A549 (cell line): ENCODE measurements around the gene ZNF622. TPM values are rescaled to one million over a fixed set of nuclear protein-coding genes. Genes with fewer than 3 reads are reported as not detected.

Source experiments
- ATAC-seq, 2 experiments: fragments of 200-7000 bp in 1 of 2; fragments of >200 bp in 1 of 2; cut with Nextera tagmentation in 1 of 2; cut with Tn5 transposase in 1 of 2; 3 replicates each; pipeline versions ENCODE4 v1.8.0 to v1.9.1; 2018 to 2020; ENCODE audit warnings: mild to moderate bottlenecking in 1 of 2, moderate library complexity in 1 of 2
- CTCF ChIA-PET: fragments of 300-600 bp; sonication (Branson Sonifier 250); formaldehyde crosslinking; extraction: SDS; loops from one replicate; lab custom pipeline; 2021; ENCODE audit warnings: antibody characterized with exemption, inconsistent platforms; lab: Yijun Ruan, JAX
- POLR2A ChIA-PET: fragments of 350-600 bp; formaldehyde crosslinking; extraction: SDS; loops from one replicate; lab custom pipeline; 2021; ENCODE audit warnings: antibody characterized with exemption, inconsistent platforms; lab: Yijun Ruan, JAX
- DNase-seq, 2 experiments: peaks; one replicate each; pipeline versions ENCODE4 v3.0.0 to v3.0.0-alpha.2; 2011 to 2016; ENCODE audit warnings: low read depth in 1 of 2, low spot score in 1 of 2
- FAIRE-seq: peaks from 2 replicates; lab custom pipeline; 2011; peaks lifted over from hg19 to GRCh38; lab: Jason Lieb, UNC
- H3K27ac ChIP-seq, 2 experiments: fragments of >200 bp; sonication (Bioruptor Twin); formaldehyde crosslinking; 3 replicates each; pipeline ENCODE4 v1.5.1; 2016 to 2017
- H3K4me1 ChIP-seq: fragments of >200 bp; sonication (Bioruptor Twin); formaldehyde crosslinking; 3 replicates; pipeline ENCODE4 v1.6.1; 2016
- H3K4me2 ChIP-seq: fragments of >200 bp; sonication (Bioruptor Twin); formaldehyde crosslinking; 3 replicates; pipeline ENCODE4 v1.6.1; 2016
- H3K4me3 ChIP-seq: fragments of >200 bp; sonication (Bioruptor Twin); formaldehyde crosslinking; 3 replicates; pipeline ENCODE4 v1.5.1; 2016
- H3K9me3 ChIP-seq: fragments of >200 bp; sonication (Bioruptor Twin); formaldehyde crosslinking; 3 replicates; pipeline ENCODE4 v1.6.1; 2016
- BHLHE40 ChIP-seq: IDR thresholded peaks from 2 replicates; pipeline ENCODE4 v1.6.1; 2012; ENCODE audit warnings: low read depth, low read length, inconsistent platforms
- CBX2 ChIP-seq: fragments of 200-600 bp; sonication (generic); IDR thresholded peaks from 2 replicates; pipeline ENCODE4 v1.6.1; 2016; ENCODE audit warnings: low read depth, mild to moderate bottlenecking, borderline replicate concordance
- EHMT2 ChIP-seq: fragments of 200-600 bp; sonication (generic); IDR thresholded peaks from 2 replicates; pipeline ENCODE4 v1.6.1; 2016; ENCODE audit warnings: antibody characterized with exemption, low read depth, mild to moderate bottlenecking, moderate library complexity
- FOSB ChIP-seq: fragments of 250-450 bp; sonication (Bioruptor Pico); IDR thresholded peaks from 2 replicates; pipeline ENCODE4 v1.5.0; 2020; ENCODE audit warnings: mild to moderate bottlenecking, moderate library complexity
- FOXS1 ChIP-seq: fragments of 250-450 bp; sonication (Bioruptor Pico); IDR thresholded peaks from 2 replicates; pipeline ENCODE4 v1.5.0; 2020; ENCODE audit warnings: mild to moderate bottlenecking, moderate library complexity
- HDAC2 ChIP-seq: fragments of 200-600 bp; sonication (generic); IDR thresholded peaks from 2 replicates; pipeline ENCODE4 v1.6.1; 2016
- HEYL ChIP-seq: fragments of 250-450 bp; sonication (Bioruptor Pico); IDR thresholded peaks from 2 replicates; pipeline ENCODE4 v1.8.0; 2021; ENCODE audit warnings: mild to moderate bottlenecking, moderate library complexity
- HOXA7 ChIP-seq: fragments of 250-450 bp; sonication (Bioruptor Pico); IDR thresholded peaks from 2 replicates; pipeline ENCODE4 v1.5.0; 2020; ENCODE audit warnings: mild to moderate bottlenecking, moderate library complexity
- HOXB13 ChIP-seq: fragments of 250-450 bp; sonication (Bioruptor Pico); IDR thresholded peaks from 2 replicates; pipeline ENCODE4 v1.5.0; 2020; ENCODE audit warnings: low read depth, mild to moderate bottlenecking, moderate library complexity
- HOXB5 ChIP-seq: fragments of 250-450 bp; sonication (Bioruptor Pico); IDR thresholded peaks from 2 replicates; pipeline ENCODE4 v1.5.0; 2020; ENCODE audit warnings: mild to moderate bottlenecking, moderate library complexity
- JUN ChIP-seq, 2 experiments: fragments of >200 bp; sonication (Bioruptor Twin); formaldehyde crosslinking; IDR thresholded peaks; 2 replicates in 1 of 2; 3 replicates in 1 of 2; pipeline ENCODE4 v1.6.1; 2016 to 2017
- KDM1A ChIP-seq: fragments of 200-600 bp; sonication (generic); IDR thresholded peaks from 2 replicates; pipeline ENCODE4 v1.6.1; 2016; ENCODE audit warnings: low read depth, mild to moderate bottlenecking
- MAZ ChIP-seq: fragments of 150-350 bp; IDR thresholded peaks from 2 replicates; pipeline ENCODE4 v1.6.1; 2014; ENCODE audit warnings: antibody characterized with exemption, low read depth, low read length, borderline replicate concordance
- MYC ChIP-seq: IDR thresholded peaks from 2 replicates; pipeline ENCODE4 v1.6.1; 2012; ENCODE audit warnings: mild to moderate bottlenecking, inconsistent platforms, low read length, improper control_type of control experiment, borderline replicate concordance
- NR3C1 ChIP-seq: fragments of >200 bp; sonication (Bioruptor Twin); formaldehyde crosslinking; IDR thresholded peaks from 3 replicates; pipeline ENCODE4 v1.6.1; 2017
- POLR2A ChIP-seq: IDR thresholded peaks from 2 replicates; pipeline ENCODE4 v1.6.1; 2012; ENCODE audit warnings: mild to moderate bottlenecking, low read length
- RARB ChIP-seq: fragments of 250-450 bp; sonication (Bioruptor Pico); IDR thresholded peaks from 2 replicates; pipeline ENCODE4 v1.8.0; 2021; ENCODE audit warnings: mild to moderate bottlenecking, moderate library complexity
- RNF2 ChIP-seq: fragments of 200-600 bp; sonication (generic); IDR thresholded peaks from 2 replicates; pipeline ENCODE4 v1.6.1; 2016; ENCODE audit warnings: low read depth, mild to moderate bottlenecking, antibody characterized with exemption, moderate library complexity, borderline replicate concordance
- SMC3 ChIP-seq: fragments of >200 bp; sonication (Bioruptor Twin); formaldehyde crosslinking; IDR thresholded peaks from 3 replicates; pipeline ENCODE4 v1.6.1; 2018; ENCODE audit warnings: inconsistent platforms
- SREBF2 ChIP-seq: fragments of 450-650 bp; IDR thresholded peaks from 2 replicates; pipeline ENCODE4 v1.6.1; 2014; ENCODE audit warnings: mild to moderate bottlenecking, moderate library complexity
- TFCP2L1 ChIP-seq: fragments of 250-450 bp; sonication (Bioruptor Pico); IDR thresholded peaks from 2 replicates; pipeline ENCODE4 v1.5.0; 2021; ENCODE audit warnings: mild to moderate bottlenecking
- TP53 ChIP-seq: fragments of 250-450 bp; sonication (Bioruptor Pico); IDR thresholded peaks from 2 replicates; pipeline ENCODE4 v1.5.0; 2021; ENCODE audit warnings: mild to moderate bottlenecking, moderate library complexity
- ZFP36 ChIP-seq: fragments of 450-650 bp; IDR thresholded peaks from 2 replicates; pipeline ENCODE4 v1.6.1; 2014; ENCODE audit warnings: borderline replicate concordance; ENCODE audit not compliant: partially characterized antibody
- WGBS: methylation state at CpG from one replicate; pipeline ENCODE4 v1.1.6; 2017; ENCODE audit errors: missing lambda C conversion rate; 5-methylcytosine and 5-hydroxymethylcytosine counted together
- polyA plus RNA-seq, 4 experiments: library from polyadenylated mRNA; depleted of rRNA in 3 of 4; stranded (reverse); fragments of >200 nt; fragmentation: RNase III in 1 of 4; extraction: RNeasy Plus Mini Kit Qiagen cat#74134 plus additional on column Dnase treatment in 1 of 4; gene quantifications; 2 replicates in 3 of 4; 3 replicates in 1 of 4; pipeline ENCODE4 v1.2.3, GENCODE V29; 2011 to 2017
- TF ChIP-seq, protein P1 (sequence below): fragments of >200 bp; sonication (Bioruptor Twin); formaldehyde crosslinking; IDR thresholded peaks from 3 replicates; pipeline ENCODE4 v1.5.1; 2016
- TF ChIP-seq, protein P2 (sequence below): fragments of >200 bp; sonication (Bioruptor Twin); formaldehyde crosslinking; IDR thresholded peaks from 3 replicates; pipeline ENCODE4 v1.6.1; 2016
- TF ChIP-seq, protein P3 (sequence below): fragments of 250-450 bp; sonication (Bioruptor Pico); IDR thresholded peaks from 2 replicates; pipeline ENCODE4 v1.5.0; 2021; ENCODE audit warnings: mild to moderate bottlenecking, moderate library complexity, borderline replicate concordance

ZNF622 gene
- polyA plus RNA-seq, 2 of the 4 experiments (the other 2 are of a cell fraction), result 23.2 to 38.0 TPM

DNA sequence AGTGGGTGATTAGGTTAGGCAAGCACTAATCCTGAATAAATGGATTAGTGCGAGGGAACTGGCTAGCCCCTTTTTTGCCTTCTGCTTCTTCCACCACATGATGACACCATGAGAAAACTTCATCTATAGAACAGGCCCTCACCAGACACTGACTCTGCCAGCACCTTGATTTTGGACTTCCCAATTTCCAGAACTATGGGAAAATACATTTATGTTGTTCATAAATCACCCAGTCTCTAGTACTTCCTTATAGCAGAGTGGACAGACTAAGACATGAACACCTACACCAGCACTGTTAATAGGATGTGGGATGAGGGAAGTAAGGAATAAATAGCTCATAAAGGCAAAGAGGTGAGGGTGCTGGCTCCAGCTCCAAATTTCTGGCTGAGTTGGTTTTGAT, 1.4 kb downstream of the ZNF622 start:
- ATAC-seq, result no peak
- 71% methylated on average over 1 of the region's 1 CpG for WGBS
- H3K27ac ChIP-seq, result no peak overlapping the region; a peak in 1 of 6 replicates
- TF ChIP-seq NR3C1 (no peak), FOSB (CRISPR knock-in tag) (no peak)
- TF ChIP-seq, protein P1, sequence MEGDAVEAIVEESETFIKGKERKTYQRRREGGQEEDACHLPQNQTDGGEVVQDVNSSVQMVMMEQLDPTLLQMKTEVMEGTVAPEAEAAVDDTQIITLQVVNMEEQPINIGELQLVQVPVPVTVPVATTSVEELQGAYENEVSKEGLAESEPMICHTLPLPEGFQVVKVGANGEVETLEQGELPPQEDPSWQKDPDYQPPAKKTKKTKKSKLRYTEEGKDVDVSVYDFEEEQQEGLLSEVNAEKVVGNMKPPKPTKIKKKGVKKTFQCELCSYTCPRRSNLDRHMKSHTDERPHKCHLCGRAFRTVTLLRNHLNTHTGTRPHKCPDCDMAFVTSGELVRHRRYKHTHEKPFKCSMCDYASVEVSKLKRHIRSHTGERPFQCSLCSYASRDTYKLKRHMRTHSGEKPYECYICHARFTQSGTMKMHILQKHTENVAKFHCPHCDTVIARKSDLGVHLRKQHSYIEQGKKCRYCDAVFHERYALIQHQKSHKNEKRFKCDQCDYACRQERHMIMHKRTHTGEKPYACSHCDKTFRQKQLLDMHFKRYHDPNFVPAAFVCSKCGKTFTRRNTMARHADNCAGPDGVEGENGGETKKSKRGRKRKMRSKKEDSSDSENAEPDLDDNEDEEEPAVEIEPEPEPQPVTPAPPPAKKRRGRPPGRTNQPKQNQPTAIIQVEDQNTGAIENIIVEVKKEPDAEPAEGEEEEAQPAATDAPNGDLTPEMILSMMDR, result no peak
- H3K4me3 ChIP-seq, result peak overlapping the region; percentile 80
- H3K9me3 ChIP-seq, result no peaks in the 10 kb centered on the region
- DNase-seq, result no peak
- H3K4me1 ChIP-seq, result peaks cover 44% of the 10 kb centered on the region
- no peak for FAIRE-seq
- POLR2A ChIA-PET, result no interaction called here
- CTCF ChIA-PET, result interaction anchor here (1.3 kb wide), 1 partner anchor 13 kb away, joined by 4 read pairs; no protein-coding TSS in a partner anchor
- H3K4me2 ChIP-seq, result peak overlapping the region; percentile 70

DNA sequence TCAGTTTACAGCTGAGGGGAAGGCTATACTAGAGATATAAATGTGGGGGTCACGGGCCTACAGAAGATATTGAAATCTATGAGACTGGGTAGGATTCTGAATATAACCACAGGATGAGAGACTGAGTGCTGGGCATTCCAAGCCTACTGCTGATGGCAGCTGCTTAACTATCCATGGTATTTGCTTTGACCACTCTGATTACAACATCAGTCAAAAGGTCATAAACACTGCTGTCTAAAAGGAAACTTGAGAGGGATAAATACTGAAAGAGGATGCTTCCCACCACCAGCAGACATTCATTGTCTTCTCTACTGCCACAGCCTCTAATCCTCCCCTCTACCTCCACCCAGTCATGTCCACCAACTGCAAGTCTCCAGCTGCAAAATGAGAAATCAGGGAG, 3.8 kb downstream of the ZNF622 start:
- CTCF ChIA-PET, result interaction anchor here (1.2 kb wide), 1 partner anchor 90 kb away, joined by 3 read pairs; no protein-coding TSS in a partner anchor
- no peak for TF ChIP-seq EHMT2
- no peak for TF ChIP-seq CBX2
- TF ChIP-seq HOXB13 (CRISPR knock-in tag), result no peak
- no peak for TF ChIP-seq MAZ
- no peak for TF ChIP-seq FOSB (CRISPR knock-in tag)
- TF ChIP-seq HOXB5 (CRISPR knock-in tag), result no peak
- TF ChIP-seq TP53 (CRISPR knock-in tag), result no peak
- TF ChIP-seq RNF2, result no peak
- TF ChIP-seq TFCP2L1, result no peak
- TF ChIP-seq SREBF2, result no peak
- TF ChIP-seq SMC3, result no peak
- TF ChIP-seq ZFP36, result no peak
- TF ChIP-seq RARB, result no peak
- TF ChIP-seq NR3C1, result no peak
- no peak for TF ChIP-seq HEYL
- no peak for TF ChIP-seq POLR2A
- TF ChIP-seq, protein P1, result no peak
- no peak for TF ChIP-seq HDAC2
- TF ChIP-seq MYC, result no peak
- ATAC-seq, result no peak
- Histone ChIP-seq H3K4me2 (no peak overlapping the region; the same call in 2 of the 3 replicates), H3K9me3 (no peaks in the 10 kb centered on the region), H3K4me1 (peaks cover 29% of the 10 kb centered on the region), H3K4me3 (no peak overlapping the region), H3K27ac (no peak overlapping the region)
- no peak for DNase-seq
- POLR2A ChIA-PET, result no interaction called here
- 94% methylated on average over 1 of the region's 1 CpG for WGBS
- no peak for FAIRE-seq

DNA sequence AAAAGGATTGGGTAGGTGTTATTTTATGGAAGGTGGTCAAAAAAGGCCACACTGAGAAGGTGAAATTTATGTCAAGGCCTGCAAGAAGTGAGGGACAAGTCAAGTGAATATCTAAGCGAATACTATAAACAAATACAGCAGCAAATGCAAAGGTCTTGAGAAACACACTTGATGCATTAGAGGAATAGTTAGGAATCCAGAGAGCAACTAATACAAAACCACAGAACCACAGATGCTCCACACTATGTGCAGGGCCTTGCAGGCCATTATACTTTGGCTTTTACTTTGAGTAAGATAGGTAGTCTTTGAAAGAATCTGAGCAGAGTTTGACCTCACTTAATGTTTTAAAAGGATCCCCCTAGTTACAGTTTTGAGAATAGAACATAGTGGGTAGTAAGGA, 4.6 kb downstream of the ZNF622 start:
- peaks cover 27% of the 10 kb centered on the region for H3K4me1 ChIP-seq
- no peak overlapping the region for H3K4me2 ChIP-seq
- FAIRE-seq, result no peak
- H3K9me3 ChIP-seq, result no peaks in the 10 kb centered on the region
- 93% methylated on average over 1 of the region's 1 CpG for WGBS
- no peak for DNase-seq
- H3K4me3 ChIP-seq, result no peak overlapping the region
- POLR2A ChIA-PET, result no interaction called here
- CTCF ChIA-PET, result no interaction called here
- ATAC-seq, result no peak
- H3K27ac ChIP-seq, result no peak overlapping the region
- TF ChIP-seq ZFP36 (no peak), BHLHE40 (no peak), RARB (no peak), JUN (IDR thresholded peaks at IDR 0.05) (no peak), SREBF2 (no peak), HOXA7 (no peak), SMC3 (no peak), FOXS1 (CRISPR knock-in tag) (no peak), EHMT2 (no peak), NR3C1 (no peak), TP53 (CRISPR knock-in tag) (no peak), KDM1A (no peak), HOXB13 (CRISPR knock-in tag) (no peak), CBX2 (no peak)
- TF ChIP-seq, protein P2, sequence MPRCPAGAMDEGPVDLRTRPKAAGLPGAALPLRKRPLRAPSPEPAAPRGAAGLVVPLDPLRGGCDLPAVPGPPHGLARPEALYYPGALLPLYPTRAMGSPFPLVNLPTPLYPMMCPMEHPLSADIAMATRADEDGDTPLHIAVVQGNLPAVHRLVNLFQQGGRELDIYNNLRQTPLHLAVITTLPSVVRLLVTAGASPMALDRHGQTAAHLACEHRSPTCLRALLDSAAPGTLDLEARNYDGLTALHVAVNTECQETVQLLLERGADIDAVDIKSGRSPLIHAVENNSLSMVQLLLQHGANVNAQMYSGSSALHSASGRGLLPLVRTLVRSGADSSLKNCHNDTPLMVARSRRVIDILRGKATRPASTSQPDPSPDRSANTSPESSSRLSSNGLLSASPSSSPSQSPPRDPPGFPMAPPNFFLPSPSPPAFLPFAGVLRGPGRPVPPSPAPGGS, result no peak
- TF ChIP-seq, protein P3, sequence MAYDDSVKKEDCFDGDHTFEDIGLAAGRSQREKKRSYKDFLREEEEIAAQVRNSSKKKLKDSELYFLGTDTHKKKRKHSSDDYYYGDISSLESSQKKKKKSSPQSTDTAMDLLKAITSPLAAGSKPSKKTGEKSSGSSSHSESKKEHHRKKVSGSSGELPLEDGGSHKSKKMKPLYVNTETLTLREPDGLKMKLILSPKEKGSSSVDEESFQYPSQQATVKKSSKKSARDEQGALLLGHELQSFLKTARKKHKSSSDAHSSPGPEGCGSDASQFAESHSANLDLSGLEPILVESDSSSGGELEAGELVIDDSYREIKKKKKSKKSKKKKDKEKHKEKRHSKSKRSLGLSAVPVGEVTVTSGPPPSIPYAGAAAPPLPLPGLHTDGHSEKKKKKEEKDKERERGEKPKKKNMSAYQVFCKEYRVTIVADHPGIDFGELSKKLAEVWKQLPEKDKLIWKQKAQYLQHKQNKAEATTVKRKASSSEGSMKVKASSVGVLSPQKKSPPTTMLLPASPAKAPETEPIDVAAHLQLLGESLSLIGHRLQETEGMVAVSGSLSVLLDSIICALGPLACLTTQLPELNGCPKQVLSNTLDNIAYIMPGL (CRISPR knock-in tag), result no peak
